T47D (cell line): ENCODE results near the gene SMIM20.
A peak's percentile ranks its signal among the peaks of the same experiment; 100 is the strongest.

ENCODE experiments used
- DNase-seq, 2 experiments: peaks; one replicate each; pipeline versions ENCODE4 v3.0.0 to v3.0.0-alpha.2; 2011 to 2012; ENCODE audit warnings: low read depth in 1 of 2, low spot score in 1 of 2
- JUND ChIP-seq: IDR thresholded peaks from 2 replicates; pipeline ENCODE4 v1.6.1; 2012; ENCODE audit warnings: low read depth
- in situ Hi-C: cut with HindIII; loops from 2 replicates; pipeline ENCODE4 v1.10.0; 2016; ENCODE audit warnings: low sequenced_read_pairs, low pct_unique_long_range_greater_than_20kb

The SMIM20 gene

DNA sequence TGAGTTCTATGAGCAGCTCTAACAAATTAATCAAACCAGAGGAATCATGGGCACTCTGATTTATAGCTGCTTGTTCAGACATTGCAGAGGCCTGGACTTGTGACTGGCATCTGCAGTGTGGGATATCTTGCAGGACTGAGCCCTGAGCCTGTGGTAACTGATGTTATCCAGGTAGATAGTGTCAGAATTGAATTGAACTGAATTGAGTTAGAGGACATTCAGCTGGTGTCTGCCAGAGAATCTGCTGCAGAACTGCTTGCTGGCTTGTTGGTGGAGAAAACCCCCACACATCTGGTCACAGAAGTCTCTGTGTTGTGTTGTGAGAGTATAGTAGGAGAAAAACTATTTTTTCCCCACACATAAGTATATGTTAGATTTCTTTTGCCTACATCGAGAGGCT is 42.2 kb downstream of the SMIM20 start:
- in situ Hi-C loops = no loop called here
- no peak for TF ChIP-seq JUND
- DNase-seq = no peak

DNA sequence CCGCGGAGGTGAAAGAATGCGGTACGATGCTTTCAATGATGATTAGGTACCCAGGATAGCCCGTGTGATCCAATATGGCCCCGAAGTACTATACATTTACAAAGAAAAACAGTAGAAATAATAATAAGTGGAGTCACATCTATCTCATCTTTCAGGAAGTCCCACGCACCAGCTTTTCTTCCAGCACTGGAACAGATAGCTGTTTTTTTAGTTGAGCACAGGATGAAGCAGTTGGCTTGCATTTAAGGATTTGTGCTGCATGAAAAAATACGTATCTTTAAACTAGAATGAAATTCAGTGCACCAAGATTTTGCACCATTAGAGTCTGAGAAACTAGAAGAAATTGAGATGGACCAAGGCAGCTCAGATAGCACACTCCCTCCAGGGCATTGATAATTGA is 44.1 kb downstream of the SMIM20 start:
- in situ Hi-C loops = no loop called here
- TF ChIP-seq JUND = no peak
- no peak for DNase-seq

DNA sequence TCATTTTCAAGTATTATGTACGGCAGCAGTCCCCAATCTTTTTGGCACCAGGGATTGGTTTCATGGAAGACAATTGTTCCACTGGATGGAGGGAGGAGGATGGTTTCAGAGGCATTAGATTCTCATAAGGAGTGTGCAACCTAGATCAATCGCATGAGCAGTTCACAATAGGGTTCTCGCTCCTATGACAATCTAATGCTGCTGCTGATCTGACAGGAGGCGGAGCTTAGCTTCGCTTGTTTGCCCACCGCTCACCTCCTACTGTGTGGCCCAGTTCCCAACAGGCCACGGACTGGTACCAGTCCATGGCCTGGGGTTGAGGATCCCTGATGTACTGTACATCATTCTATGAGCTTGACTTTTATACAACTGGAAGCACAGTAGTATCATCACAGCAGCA is 48.4 kb downstream of the SMIM20 start:
- TF ChIP-seq JUND = no peak
- in situ Hi-C loops = no loop called here
- DNase-seq = no peak

DNA sequence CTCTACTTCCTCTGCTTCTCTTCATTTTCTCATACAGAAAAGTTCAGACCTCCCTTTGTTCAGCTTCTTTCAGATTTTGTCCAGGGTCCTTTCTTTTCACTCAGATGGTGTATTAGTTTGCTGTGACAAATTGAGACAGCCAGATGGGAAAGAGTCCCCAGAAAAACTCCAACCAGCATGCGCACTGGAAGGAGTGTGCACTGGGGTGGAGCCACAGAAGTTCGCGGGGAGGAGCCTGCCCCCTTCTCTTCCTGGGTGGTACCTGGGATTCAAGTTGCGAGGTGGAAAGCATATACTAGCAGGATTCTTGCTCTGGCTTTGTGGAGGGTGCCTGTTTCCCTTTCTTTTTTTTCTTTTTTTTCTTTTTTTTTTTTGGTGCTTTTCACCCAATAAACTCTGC is 51.6 kb downstream of the SMIM20 start:
- TF ChIP-seq JUND = no peak
- DNase-seq = no peak

DNA sequence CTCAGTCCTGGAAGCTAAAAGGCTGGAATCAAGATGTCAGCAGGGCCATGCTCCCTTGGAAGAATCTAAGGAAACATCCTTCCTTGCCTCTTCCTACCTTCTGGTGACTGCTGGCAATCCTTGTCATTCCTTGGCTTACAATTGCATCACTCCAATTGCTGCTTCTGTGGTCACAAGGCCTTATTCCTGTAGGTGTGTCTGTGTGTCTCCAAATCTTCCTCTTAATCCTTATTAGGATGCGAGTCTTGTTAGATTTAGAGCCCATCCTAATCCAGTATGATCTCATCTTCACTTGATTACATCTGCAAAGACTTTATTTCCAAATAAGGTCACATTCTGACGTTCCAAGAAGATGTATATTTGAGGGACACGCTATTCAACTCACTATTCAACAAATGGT is 52.2 kb downstream of the SMIM20 start:
- TF ChIP-seq JUND = no peak
- in situ Hi-C loops = no loop called here

More for the DNA sequence above, 51.6 kb downstream of the SMIM20 start:
- in situ Hi-C loops = no loop called here

DNA sequence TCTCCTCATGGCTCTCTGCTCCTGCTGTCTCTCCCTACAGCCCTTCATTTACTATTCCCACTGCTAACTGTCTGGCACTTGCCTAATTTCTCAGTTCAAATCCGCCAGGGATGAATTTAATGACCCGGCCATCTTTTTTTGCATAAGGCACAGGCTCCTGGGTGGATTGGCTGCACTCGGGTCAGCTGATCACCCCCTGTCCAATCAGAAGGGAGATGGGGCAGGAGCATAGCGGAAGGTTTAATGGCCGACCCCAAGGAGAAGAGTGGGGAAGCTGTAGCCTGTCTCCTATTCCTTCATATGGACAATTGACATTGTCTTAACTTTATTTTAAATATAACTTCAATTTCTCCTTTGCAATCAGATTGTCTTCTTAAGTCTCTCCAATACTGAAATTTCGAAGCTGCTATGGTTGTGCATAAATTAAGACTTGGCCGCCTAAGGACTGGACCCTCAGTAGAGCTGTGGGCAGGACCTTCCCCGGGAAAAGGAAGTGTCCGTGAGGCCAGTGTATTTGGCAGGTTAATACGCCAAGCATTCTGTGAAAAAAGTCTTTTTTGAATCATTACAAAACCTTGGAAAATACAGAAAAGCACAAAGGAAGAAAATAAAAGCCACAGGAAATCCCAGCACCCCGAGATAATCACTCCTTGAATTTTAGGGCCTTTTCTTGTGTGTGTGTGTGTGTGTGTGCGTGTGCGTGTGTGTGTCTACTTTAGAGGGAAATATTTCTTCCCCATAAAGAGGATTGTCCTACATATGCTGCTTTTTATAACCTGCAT is 55.5 kb downstream of the SMIM20 start:
- no peak for TF ChIP-seq JUND
- in situ Hi-C loops = no loop called here
- no peak for DNase-seq

More for the DNA sequence above, 52.2 kb downstream of the SMIM20 start:
- DNase-seq = no peak

DNA sequence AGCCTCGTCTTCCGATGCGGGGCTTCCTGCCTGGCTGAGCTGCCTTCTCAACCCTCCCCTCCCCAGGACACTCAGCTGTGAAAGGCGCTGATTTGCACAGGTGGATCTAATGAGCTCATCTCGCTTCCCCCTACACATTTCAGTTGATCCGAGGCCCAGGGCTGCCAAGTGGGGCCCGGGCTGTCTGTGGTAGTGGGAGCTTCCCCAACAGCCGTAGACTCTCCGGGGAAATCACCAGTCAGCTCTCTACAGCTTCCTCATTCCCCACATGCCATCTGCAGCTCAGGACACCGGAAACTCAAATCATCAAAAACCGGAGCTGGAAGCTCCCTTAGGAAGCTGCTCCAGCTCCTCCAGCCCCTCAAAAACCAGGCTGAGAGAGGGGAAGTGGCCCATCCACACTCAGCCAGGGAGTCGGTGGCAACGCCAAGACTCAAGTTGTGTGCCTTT is 56.2 kb downstream of the SMIM20 start:
- peak in 1 of 2 experiments; percentile 19 for DNase-seq
- no peak for TF ChIP-seq JUND
- in situ Hi-C loops = no loop called here

DNA sequence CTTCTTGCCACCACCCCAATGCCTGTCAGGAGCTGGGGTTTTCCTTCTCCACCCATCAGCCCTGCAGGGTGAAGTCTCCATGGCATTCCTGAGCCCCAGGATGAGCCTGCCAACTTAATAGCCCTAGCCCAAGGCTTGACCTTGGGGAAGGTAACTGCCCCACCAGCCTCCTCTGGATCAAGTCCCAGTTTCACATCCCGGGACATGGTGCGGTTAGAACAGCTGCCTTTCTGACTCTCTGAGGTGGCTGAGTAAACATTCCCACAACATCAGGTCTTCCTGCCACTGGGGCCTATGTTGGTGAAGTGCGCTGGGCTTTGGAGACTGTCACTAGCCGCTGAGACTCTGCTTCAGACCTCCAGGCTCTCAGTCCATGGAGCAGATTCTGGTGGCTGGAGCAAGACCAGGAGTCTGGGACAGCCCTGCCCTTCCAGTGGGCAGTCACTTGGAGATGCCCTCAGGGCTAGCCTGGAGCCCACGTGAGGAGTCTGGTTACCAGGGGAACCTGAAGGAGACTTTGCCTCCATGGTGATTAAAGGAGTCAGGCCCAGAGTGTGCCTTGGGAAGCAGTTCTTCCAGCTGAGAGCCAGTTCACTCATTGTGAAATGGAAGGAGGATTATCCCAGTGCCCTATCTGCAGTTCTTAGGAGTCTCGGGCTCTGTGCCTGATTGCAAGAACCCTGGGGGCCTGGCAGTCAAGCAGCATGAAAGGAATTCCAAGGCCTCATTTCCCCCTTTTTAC is 56.8 kb downstream of the SMIM20 start:
- DNase-seq = no peak
- in situ Hi-C loops = no loop called here
- TF ChIP-seq JUND = no peak

DNA sequence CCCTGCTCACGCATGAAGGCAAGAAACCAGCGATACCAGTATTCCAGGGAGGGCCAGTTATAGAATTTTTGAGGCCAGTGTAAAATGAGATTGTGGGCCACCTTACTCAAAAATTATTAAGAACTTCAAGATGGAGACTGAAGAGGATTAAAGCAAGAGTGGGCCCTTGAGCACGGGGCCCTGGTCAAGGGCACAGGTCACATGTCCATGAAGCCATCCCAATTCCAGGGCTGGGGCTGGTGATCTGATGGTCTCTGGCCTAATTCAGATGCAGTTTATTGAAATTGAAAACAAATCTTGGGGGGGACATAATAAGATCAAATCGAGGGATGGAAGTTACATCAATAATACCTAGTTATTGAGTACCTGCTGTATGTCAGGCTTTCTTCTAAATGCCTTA is 58.3 kb downstream of the SMIM20 start:
- no peak for TF ChIP-seq JUND
- no peak for DNase-seq
- in situ Hi-C loops = no loop called here

DNA sequence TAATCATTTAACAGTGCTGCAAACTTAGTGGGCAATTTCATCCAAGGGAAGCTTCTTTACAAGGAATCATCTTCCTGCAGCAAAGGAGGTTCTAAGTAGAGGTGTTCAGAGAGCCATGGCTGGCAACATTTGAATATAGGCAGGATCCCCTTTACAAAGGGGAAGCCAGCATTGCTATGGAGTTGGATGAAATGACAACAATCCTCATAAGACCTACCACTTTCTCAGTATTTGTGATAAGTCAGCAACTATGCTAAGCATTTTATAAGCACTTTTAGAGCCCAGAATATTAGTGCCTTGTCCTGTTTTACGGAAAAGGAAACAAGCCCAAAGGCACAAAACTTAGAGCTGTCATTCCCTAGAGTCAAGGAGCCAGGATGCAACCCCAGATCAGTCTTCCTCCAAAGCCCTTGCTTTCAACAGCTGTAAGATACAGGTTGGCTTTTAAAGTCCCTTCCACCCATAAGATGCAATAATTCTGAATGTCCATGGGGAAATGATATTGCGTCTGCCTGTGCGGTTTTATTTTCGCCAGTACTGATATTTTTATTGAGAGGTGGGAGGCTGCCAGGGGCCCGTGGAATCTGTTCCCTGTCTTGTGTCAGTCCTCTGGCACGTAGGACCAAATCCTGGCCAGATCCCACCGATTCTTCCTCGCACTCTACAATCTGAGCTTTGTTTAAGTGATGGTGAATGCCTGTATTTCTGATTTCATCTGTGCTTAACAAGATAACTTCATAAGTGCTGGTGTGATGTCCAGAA is 59.1 kb downstream of the SMIM20 start:
- no peak for TF ChIP-seq JUND
- DNase-seq = no peak
- in situ Hi-C loops = no loop called here

DNA sequence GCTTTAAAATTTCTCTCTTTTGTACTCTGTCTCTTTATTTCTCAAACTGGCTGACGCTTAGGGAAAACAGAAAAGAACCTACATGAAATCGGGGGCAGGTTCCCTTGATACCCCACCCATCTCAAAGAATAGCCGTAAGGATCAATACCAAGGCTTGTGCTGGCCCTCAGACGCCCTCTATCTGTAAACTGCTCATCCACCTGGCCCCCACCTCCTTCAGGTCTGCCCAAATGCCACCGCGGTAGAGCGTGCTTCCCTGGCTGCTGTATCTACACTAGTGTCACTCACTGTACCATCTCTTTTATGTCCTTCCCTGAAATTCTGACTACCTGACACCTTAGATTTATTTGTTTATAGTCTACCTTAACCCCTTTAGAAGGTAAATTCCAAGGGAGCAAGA is 62.8 kb downstream of the SMIM20 start:
- no peak for TF ChIP-seq JUND
- in situ Hi-C loops = no loop called here
- DNase-seq = no peak

DNA sequence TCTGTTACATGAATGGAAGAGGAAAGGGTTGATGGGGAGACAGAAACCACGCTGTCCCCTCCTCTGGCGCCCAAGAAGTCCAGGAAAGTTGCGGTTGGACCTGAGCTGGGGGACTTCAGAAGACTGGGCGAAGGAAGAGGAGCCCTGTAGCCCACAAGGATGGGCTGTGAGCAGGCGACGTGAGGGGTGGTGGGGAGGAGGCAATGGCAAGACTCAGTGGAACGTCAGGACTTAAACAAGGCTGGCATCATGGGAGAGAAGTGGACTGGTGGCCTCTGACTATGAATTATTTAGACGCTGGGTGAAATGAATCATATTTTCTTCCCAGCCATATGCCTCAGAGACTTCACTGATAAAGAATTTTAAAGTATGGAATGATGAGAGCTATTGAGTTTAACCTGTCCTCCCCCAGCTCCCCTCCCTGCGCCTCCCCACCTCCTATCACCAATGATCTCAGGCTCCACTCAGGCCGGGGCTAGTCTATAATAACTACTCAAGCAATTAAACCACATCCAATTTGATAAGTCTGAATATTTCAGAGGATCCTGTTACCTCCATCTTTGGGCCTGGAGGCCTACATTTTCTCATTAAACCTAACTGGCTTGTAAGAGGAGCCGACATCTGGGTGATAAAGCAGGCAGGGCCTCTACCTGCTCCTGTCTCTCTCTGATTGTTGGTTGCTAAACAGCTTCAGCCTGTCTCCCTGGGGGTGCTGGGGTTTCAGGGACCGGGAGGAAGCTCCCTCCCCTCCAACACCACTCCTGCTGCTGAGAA is 63.6 kb downstream of the SMIM20 start:
- no peak for TF ChIP-seq JUND
- DNase-seq = no peak
- in situ Hi-C loops = no loop called here
